Inflammatory macrophage treated with lipopolysaccharide for 1 hour (primary cell): ENCODE data around the gene ZMIZ2.

ENCODE experiments used
- DNase-seq, 2 donors: peaks; one replicate each; pipeline ENCODE4 v3.0.0-alpha.2; 2020 to 2022

Gene ZMIZ2

DNA sequence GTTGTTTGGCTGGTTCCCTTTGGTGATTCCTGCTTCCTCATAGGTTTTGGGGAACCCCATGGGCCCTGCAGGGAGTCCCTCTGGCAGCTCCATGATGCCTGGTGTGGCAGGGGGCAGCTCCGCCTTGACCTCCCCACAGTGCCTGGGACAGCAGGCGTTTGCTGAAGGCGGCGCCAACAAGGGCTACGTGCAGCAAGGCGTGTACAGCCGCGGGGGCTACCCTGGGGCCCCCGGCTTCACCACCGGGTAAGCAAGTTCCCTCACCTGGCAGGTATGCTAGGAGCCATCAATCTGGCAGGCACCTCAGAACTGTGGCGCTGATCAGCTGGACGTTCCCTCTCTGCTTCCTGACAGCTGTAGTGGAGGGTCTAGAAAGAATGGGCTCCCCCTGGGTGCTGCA, 8.3 kb downstream of the ZMIZ2 start:
- no peak for DNase-seq

DNA sequence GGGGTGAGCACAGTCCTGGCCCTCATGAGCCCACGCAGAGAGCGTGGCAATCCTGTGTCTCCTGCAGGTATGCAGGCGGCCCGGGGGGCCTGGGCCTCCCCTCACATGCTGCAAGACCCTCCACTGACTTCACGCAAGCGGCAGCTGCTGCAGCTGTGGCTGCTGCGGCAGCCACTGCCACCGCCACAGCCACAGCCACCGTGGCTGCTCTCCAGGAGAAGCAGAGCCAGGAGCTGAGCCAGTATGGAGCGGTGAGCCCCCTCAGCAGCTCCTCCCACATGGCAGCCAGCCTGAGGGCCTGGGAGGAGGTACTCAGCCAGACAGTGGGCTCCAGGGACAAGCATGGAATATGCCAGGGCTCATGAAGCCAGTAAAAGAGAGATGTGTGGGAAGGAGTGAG, 8.7 kb downstream of the ZMIZ2 start:
- DNase-seq = no peak

DNA sequence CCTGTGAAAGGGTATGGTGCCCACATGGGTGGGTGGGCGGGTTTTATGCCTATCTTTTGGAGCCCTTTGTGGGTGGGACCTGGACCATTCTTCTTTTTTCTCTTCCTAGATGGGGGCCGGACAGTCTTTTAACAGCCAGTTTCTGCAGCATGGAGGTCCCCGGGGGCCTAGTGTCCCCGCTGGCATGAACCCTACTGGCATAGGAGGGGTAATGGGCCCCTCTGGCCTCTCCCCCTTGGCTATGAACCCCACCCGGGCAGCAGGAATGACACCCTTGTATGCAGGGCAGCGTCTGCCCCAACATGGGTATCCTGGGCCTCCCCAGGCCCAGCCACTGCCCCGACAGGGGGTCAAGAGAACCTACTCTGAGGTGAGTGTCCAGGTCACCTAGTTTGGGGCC, 9.1 kb downstream of the ZMIZ2 start:
- DNase-seq = no peak

DNA sequence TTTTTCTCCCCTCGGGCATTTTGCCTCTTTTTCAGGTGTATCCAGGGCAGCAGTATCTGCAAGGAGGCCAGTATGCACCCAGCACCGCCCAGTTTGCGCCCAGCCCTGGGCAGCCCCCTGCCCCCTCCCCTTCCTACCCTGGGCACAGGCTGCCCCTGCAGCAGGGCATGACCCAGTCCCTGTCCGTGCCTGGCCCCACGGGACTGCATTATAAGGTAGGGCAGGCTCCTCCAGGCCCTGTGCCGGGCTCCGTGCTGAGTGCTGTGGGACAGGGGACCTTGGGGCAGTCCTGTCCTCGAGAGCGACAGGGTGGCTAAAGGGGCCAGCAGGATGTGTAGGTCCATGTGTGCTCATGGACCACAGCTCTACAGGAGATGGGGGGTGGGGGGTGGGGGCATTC, 10.6 kb downstream of the ZMIZ2 start:
- DNase-seq = no peak

DNA sequence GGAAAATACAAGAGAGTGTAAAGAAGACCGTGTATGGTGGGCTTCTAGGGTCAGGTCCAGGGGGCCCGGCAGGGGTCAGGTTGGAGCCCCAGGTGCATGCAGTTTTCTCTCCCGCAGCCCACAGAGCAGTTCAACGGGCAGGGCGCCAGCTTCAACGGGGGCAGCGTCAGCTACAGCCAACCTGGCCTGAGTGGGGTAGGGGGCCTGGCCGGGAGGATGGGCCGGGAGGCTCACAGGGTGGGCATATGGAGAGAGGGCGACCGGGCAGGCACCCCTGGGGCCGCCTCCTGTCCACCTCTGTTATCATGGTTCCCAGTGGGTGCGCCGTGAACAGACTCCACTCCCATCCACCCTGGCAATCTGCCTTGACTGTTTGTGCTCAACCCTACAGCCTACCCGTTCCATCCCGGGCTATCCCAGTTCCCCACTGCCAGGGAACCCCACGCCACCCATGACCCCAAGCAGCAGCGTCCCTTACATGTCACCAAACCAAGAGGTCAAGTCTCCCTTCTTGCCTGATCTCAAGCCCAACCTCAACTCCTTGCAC, 11.5 kb downstream of the ZMIZ2 start:
- no peak for DNase-seq

DNA sequence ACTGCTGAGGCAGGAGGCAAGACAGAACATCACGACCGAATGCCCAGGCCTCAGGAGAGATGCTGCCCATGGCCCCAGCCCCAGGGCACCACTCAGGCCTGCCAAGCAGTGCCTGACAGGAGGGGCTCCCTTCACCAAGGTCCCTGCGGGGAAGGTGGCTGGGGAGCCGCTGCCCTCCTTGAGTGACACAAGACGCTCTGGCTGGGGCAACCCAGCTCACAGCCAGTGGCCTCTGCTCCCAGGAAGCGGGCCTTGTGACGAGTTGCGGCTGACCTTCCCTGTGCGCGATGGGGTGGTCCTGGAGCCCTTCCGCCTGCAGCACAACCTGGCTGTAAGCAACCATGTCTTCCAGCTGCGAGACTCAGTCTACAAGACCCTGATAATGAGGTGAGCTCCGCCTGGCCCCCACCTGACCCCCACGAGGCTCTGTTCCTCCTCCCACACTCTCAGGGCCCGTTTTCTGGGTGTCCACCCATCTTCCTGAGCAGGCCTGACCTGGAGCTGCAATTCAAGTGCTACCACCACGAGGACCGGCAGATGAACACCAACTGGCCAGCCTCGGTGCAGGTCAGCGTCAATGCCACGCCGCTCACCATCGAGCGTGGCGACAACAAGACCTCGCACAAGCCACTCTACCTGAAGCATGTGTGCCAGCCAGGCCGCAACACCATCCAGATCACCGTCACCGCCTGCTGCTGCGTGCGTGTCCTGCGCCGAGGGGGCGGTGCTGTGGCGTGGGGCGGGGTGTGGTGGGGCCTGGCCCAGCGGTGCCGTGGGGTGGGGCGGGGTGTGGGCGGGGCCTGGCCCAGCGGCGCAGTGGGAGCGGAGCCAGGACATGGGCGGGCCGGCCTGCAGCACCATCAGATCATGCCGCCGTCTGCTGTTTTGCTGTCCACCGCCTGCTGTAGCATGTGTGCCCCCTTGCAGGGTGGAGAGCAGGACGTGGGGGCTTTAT, 12.8 kb downstream of the ZMIZ2 start:
- no peak for DNase-seq

DNA sequence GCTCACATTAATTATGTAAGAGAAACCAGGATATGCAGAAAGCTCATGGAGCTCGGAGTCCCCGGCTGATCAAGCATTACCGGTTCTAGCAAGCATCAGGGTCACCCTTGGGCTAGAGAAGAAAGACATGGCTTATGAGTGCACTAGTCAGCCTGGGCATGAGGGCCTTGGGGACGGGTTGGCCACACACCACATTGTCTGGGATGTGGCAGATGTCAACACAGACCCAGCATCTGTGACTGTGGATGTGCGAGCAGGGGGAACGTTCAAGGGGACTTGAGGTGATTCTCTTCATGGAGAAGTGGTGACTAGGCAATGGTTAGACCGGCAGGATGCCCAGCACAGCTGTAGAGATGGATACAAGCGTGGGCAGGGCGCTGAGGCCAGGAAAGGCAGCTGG, 13.7 kb downstream of the ZMIZ2 start:
- no peak for DNase-seq

DNA sequence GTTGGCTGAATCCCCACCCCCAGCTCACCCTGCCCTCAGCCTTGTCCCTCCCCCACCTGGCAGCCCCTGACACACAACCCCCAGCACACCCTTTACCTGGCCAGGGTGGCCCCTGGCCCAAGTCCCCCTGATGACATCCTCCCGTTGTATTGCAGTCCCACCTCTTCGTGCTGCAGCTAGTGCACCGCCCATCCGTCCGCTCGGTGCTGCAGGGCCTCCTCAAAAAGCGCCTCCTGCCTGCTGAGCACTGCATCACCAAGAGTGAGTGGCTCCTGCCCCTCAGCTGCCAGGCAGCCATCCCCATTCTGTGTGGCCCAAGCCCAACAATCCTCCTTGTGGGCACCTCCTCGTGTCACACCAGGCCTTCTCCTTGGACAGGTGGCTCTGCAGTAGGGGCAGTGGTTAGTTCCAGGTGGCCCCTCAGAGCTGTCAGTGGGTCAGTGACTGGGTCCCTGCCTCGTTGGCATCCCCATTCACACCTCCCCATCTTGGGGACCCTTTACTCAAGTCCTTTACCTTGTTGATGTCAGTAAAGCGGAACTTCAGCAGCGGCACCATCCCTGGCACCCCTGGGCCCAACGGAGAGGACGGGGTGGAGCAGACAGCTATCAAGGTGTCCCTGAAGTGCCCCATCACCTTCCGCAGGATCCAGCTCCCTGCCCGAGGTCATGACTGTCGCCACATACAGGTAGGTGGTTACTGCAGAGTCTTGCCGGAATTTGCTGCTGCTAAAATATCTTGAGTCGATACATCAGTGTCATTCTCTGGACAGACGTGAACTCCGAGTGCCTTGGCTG, 14.3 kb downstream of the ZMIZ2 start:
- DNase-seq = no peak

DNA sequence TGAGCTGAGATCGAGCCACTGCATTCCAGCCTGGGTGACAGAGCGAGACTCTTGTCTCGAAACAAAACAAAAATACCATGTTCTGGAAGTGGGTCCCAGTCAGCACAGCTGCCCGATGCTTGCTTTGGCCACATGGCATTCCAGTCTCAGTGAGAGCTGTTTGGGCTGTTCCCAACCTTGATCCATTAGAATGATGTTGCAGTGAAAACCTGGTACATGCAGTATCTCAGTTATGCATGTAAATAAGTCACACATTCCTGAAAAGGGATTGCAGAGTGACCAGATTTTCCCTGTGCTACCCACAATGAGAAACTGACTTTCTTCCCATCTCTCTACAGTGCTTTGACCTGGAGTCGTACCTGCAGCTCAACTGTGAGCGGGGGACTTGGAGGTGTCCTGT, 15.4 kb downstream of the ZMIZ2 start:
- no peak for DNase-seq

DNA sequence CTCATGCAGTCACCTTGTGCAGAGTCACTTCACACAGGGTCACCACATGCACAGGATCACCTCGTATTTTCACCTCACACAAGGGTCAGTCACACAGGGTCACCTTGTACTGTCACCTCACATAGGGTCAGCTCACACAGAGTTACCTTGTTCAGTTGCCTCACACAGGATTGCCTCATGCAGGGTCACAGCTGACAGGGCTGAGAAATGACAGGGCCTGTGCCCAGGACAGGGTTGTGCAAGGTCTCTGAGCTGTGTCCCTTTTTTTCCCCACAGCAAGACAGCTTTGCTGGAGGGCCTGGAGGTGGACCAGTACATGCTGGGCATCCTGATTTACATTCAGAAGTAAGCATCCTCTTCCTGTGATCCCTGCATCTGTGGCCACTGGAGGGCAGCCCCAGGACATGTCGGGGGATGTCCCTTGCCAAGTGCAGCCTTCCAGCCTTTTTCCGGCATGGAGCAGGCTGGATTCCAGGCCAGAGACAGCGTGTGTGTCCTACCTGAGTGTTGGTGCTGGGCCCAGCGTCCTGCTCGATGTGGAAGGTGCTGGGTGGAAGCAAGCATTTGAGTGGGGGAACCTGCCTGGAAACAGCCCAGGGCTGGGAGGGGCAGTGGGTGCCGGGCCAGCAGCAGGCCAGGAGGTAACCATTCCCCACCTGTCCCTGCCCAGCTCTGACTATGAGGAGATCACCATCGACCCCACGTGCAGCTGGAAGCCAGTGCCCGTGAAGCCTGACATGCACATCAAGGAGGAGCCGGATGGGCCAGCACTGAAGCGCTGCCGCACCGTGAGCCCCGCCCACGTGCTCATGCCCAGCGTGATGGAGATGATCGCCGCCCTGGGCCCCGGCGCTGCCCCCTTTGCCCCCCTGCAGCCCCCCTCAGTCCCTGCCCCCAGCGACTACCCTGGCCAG, 16.3 kb downstream of the ZMIZ2 start:
- no peak for DNase-seq

DNA sequence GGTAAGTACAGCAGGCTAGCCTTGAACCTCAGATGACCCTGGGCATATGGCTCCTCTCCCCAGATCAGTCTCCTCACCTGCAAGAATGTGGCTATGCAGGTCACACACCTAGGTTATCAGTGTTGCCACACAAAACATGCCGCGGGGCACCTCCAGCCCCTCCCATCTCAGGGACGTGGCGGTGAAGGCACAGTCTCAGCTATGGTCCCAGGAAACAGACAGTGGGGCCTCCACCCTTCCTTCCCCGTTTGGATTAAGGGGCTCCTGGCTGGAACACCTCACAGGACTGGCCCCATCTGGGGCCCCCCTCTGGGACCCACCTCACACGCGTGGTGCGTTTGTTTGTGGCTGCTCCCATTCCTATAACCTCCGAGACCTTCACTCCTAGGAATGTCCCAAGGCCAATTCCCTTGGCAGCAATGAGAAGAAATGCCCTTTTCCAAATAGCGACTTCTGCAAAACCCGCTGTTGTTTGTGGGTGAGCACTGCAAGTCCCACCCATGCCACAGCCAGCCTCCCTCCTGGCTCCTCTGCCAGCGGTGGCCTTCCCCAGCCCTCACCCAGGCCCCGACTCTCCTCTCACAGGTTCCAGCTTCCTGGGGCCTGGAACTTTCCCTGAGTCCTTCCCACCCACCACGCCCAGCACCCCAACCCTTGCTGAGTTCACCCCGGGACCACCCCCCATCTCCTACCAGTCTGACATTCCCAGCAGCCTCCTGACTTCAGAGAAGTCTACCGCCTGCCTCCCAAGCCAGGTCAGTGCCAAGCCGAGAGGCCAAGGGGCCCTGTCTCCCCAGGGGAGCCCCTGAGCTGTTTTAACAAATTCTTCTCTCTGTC, 17.1 kb downstream of the ZMIZ2 start:
- no peak for DNase-seq

DNA sequence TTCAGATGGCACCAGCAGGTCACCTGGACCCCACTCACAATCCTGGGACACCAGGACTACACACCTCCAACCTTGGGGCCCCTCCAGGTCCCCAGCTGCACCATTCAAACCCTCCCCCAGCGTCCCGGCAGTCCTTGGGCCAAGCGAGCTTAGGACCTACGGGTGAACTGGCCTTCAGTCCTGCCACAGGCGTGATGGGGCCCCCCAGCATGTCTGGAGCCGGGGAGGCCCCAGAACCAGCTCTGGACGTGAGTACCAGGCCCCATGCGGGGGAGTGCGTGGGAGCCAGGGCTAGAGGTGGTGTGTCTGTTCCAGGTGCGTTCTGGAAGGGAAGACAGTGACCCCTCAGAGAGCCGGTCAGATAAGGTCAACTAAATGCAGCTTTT, 17.8 kb downstream of the ZMIZ2 start:
- DNase-seq = no peak

DNA sequence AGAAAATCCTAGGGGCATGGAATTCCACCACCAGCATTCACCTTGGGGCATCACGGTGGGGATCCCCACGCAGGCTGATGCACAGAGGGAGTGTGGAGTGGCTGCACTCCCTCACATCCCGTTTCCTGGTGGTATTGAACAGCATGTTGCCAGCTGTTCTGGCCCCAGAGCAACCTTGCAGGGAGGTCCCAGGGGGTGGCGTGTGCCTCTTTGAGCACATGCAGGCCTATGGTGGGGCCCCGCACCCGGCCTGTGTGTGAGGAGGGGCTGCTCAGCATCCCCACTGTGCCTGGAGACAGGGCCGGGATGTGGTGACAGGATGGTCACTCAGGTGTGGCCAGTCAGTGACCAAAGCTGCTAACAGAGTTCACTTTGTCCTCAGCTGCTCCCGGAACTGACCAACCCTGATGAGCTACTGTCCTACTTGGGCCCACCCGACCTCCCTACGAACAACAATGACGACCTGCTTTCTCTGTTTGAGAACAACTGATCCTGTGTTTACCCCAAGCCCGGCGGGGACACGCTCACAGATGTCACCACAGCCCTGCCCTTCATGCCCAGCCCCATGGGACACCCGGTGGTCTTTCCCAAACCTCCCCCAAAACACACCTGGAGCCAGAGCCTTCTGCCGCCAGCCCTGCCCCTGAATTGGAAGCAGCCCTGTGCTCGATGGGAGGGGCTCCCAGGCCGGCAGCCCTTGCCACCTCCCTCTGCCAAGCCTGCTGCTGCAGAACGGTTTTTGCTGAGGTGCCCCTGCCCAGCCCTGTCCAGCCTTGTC, 18.7 kb downstream of the ZMIZ2 start:
- DNase-seq = no peak

DNA sequence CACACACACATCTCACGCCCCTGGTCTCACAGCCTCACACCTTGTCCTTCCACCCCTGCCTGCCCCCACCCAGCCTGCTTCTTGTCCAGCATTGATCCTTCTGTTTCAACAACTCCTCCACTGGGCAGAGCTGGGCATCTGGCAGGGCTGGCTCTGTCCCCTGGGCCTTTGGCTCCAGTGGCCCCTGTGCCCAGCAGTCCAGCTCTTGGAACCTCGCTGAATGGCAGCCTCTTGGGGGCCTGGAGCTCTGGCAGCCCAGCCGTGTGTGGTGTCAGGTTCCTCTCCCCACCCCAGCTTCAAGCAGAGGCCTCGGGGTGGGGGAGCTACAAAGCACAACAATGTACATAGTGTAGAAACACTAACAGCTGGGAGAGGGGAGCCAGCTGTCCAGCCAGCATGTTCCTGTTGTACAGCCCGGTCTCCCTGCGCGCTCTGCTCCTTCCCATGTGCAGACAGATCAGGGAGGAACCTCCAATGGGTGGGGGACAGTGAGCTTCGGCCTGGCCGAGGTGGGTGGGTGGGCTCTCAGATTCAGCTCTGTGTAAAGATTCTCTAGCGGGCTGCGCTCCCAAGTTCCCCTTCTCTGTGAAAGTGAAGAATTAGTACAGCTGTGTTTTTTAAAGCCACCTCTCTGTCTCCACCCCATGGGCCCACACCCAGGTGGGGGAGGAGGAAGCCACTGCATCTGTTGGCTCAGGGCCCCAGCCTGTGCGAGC, 19.4 kb downstream of the ZMIZ2 start:
- no peak for DNase-seq

DNA sequence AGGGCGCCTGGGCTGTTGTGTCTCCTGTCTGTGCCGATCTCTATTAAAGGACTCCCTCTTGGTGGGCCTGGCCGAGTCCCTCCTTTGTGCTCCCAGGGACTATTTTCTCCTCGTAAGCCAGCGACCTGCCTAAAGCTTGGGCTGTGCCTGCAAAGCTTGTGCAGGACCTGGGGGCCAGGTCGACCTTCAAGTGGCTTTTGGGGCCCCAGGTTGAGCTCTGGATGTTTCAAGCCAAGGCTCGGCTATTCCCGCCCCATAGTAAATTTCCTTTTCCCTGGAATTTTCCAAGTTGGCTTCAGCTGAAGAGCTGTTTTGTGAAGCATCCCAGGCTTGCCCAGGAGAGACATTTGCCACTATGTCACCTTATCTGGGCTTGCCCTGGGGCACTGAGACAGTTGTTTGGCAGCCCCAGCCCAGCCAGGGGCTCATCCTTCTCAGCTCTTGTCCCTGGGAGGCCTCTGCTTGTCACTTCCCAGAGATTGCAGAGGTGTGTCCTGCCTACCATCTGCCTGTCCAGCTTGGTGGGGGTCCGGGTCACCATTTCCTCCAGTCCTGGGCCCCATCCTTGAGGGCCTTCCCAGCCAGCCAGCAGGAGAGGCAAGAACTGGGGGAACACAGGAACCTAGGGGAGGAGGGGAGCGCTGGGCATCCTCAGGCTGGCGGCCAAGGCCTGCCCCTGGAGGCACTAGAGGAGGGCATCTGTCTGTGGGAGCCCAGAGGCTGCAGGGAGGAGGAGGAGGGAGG, 20.2 kb downstream of the ZMIZ2 start:
- DNase-seq = no peak

DNA sequence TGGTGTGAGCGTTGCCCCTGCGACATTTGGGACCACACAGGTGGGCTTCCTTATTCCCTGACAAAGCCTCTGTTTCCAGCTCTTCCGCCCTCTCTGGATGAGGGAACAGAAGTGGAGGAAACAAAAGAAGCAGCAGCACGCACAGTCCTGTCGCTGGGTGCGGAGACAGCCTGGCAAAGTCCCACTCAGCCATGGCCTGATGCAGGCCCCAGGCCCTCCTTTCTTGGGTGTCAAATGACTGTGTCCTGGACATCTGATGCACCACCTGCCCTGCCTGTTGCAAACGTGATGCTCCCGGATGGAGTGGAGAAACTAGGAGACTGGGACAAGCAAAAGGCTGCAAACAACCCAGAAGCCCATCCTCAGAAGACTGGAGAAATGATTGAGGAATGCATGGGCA, 20.7 kb downstream of the ZMIZ2 start:
- DNase-seq = no peak

DNA sequence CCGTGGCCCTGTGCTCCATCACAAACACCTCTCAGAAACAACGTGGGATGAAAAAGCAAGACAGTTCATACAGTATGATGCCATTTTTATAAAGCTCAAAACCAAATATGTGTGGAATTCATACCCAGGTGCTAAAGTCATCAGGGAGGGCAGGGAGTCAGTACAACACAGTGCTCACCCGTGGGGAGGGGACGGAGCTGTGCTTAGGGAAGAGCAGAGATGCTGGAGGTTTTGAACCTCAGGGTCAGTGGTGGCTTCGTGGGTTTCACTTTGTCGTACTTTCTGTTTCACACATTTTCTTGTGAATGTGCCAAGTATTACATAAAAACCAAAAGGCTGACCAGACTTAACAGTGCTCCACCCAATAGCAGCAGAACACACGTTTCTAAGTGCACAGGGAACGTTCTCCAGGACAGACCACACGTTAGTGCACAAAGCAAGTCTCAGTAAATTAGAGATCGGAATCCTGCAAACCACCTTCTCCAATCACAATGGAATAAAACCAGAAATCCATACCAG, 21.2 kb downstream of the ZMIZ2 start:
- DNase-seq = peak; percentile 25 to 45

DNA sequence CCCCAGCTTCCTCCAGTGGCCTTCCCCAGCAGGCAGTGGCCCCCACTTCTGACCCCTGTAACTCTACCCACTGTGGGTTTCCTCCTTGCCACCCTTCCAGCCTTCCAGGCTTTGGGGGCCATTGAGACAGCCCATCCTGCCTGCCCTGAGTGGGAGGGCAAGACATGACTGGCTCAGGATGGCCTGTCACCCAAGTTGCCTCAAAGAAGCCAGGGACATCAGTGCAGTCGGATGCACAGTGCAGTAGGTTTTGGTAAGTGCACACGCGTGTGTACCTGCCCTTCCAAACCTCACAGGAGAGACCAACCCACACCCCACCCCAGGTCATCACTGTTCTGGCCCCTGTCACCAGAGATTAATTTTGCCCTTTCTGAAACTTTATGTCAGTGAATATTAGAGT, 22.7 kb downstream of the ZMIZ2 start:
- DNase-seq = no peak

DNA sequence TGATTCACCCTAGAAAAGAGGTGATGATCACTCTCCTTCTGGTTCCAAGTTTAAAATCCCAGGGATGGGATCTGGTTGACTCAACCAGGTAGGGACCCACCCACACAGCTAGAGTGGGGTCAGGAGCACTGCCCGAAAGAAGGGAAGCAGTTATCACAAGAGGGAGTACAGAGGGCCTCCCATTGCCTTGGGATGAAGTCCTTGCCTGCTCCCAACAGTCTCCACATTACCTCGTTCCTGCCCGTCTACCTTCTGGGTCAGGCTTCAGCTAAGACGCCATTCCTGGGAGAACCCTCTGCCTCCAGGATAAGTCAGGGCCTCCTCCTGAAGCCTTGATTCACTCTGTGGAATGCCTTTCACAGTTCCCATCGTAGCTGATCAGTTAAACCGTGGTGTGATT, 23.8 kb downstream of the ZMIZ2 start:
- DNase-seq = no peak
